ENCODE results near the gene LRRIQ3. TPM values are rescaled to one million over a fixed set of nuclear protein-coding genes. Genes with fewer than 3 reads are reported as not detected.

Gene LRRIQ3
- total RNA-seq, 2 experiments from 2014 or later = 1.4 to 1.6 TPM

DNA sequence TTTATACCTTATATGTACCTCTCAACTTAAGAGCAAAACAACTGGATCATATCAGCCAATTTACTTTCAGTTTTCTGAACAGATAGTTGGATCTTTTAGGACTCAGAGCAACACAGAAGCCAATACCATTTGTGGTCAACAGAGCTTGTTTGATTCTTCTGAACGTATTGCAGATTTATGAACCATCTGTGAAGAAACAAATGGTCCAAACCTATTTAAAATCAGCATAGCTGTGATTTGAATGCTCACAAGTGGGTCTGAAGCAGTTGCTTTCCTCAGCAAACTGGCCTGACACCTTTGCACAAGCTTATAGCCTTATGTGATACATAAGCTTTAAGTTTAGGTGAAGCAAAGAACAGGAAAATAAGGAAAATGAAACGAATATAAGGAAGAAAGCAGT, 147.6 kb downstream of the LRRIQ3 start:
- H3K4me3 Mint-ChIP-seq = no peak overlapping the region
- no peaks in the 10 kb centered on the region for H3K36me3 Mint-ChIP-seq
- ATAC-seq (no peak), DNase-seq (no peak)
- no peak overlapping the region for H3K27ac Mint-ChIP-seq
- H3K4me1 Mint-ChIP-seq = no peaks in the 10 kb centered on the region
- H3K9me3 Mint-ChIP-seq (ENCODE audit: low read depth) = no peaks in the 10 kb centered on the region
- CTCF ChIA-PET = no interaction called here
- no peaks in the 10 kb centered on the region for H3K27me3 Mint-ChIP-seq

DNA sequence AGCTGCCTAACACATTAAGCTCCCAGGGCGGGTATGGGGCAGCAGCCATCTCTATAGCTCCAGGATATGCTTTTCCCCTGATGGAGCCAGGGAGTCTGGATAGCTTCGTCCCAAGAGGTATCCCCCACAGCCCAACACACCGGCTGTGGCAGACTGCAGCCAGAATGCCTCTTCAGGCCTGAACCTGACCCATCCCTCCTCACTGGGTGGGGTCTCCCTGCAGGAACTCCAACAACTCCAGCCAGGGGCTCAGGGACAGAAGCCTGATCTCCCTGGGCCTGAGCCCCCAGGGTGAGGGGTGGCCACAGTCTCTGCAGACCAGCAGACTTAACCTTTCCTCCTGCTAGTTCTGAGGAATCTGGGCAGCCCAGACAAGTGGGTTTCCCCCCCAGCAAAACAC, 159.9 kb downstream of the LRRIQ3 start:
- ATAC-seq (no peak), DNase-seq (no peak)
- CTCF ChIA-PET = no interaction called here
- no peaks in the 10 kb centered on the region for H3K36me3 Mint-ChIP-seq
- peaks cover 17% of the 10 kb centered on the region for H3K9me3 Mint-ChIP-seq (ENCODE audit: low read depth)
- no peaks in the 10 kb centered on the region for H3K4me1 Mint-ChIP-seq
- H3K27ac Mint-ChIP-seq = no peak overlapping the region
- no peak overlapping the region for H3K4me3 Mint-ChIP-seq
- no peaks in the 10 kb centered on the region for H3K27me3 Mint-ChIP-seq

DNA sequence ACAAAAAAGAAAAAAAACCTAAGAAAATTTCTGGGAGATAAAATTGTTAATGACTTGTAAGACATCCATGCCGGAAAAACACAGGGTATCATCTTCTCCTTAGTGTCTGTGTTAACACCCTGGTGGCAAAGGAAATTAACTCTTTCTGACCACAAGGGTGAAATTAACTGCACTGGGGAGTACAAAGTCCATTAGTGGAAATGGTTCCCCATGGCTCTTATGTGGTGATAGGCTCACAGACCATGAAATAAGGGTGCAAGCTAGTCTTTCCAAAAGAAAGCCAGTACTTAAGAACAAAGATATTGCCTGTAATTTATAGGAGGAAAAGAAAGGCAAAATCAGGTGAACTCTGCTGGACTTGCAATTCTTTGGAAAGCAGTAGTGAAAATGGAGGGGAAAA, 185.4 kb downstream of the LRRIQ3 start:
- Mint-ChIP-seq H3K4me1 (peaks cover 2% of the 10 kb centered on the region), H3K36me3 (no peaks in the 10 kb centered on the region), H3K9me3 (ENCODE audit: low read depth) (no peaks in the 10 kb centered on the region), H3K4me3 (no peak overlapping the region), H3K27ac (no peak overlapping the region), H3K27me3 (no peaks in the 10 kb centered on the region)
- ATAC-seq (no peak), DNase-seq (no peak)
- CTCF ChIA-PET = no interaction called here

- H3K4me1 Mint-ChIP-seq = peaks cover 2% of the 10 kb centered on the region
- no peaks in the 10 kb centered on the region for H3K9me3 Mint-ChIP-seq (ENCODE audit: low read depth)
- ATAC-seq (no peak), DNase-seq (no peak)
- no peak overlapping the region for H3K27ac Mint-ChIP-seq
- H3K27me3 Mint-ChIP-seq = no peaks in the 10 kb centered on the region
- H3K4me3 Mint-ChIP-seq = no peak overlapping the region
- CTCF ChIA-PET = no interaction called here
- H3K36me3 Mint-ChIP-seq = no peaks in the 10 kb centered on the region
Measured at GRCh38 chr1:74011736-74012135, 186.2 kb downstream of the LRRIQ3 start.

DNA sequence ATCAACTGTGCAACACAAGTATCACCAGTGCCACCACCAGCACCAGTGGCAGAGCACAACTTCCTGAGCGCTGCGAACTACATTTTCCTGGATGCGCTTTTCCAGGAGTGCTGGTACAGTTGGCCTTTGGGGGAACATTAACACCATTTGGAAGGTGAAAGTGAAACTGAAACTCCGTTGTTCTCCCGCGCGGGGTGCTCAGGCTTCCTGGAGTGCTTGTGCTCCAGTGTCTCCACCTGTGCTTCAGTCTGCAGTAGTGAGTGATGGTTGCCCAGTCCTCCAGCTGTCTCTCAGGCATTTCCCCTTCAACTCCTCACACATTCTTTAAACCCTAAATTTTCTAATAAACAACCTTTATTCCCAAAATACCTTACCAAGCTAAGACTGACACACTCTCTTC, 187.8 kb downstream of the LRRIQ3 start:
- ATAC-seq = peak; percentile 66
- peak; percentile 45 for DNase-seq
- no peaks in the 10 kb centered on the region for H3K27me3 Mint-ChIP-seq
- peak overlapping the region; percentile 62 for H3K27ac Mint-ChIP-seq
- H3K4me3 Mint-ChIP-seq = peak overlapping the region; percentile 52
- H3K4me1 Mint-ChIP-seq = peaks cover 2% of the 10 kb centered on the region
- H3K9me3 Mint-ChIP-seq (ENCODE audit: low read depth) = no peaks in the 10 kb centered on the region
- CTCF ChIA-PET = no interaction called here
- no peaks in the 10 kb centered on the region for H3K36me3 Mint-ChIP-seq

- H3K27me3 Mint-ChIP-seq = no peaks in the 10 kb centered on the region
- DNase-seq = no peak
- peaks cover 2% of the 10 kb centered on the region for H3K4me1 Mint-ChIP-seq
- no peaks in the 10 kb centered on the region for H3K9me3 Mint-ChIP-seq (ENCODE audit: low read depth)
- CTCF ChIA-PET = no interaction called here
- ATAC-seq = no peak
- no peak overlapping the region for H3K4me3 Mint-ChIP-seq
- no peak overlapping the region for H3K27ac Mint-ChIP-seq
- H3K36me3 Mint-ChIP-seq = no peaks in the 10 kb centered on the region
Measured at GRCh38 chr1:74005533-74005932, 192.4 kb downstream of the LRRIQ3 start.

- ATAC-seq = no peak
- H3K4me1 Mint-ChIP-seq = no peaks in the 10 kb centered on the region
- H3K27me3 Mint-ChIP-seq = no peaks in the 10 kb centered on the region
- CTCF ChIA-PET = no interaction called here
- DNase-seq = no peak
- H3K4me3 Mint-ChIP-seq = no peak overlapping the region
- no peaks in the 10 kb centered on the region for H3K36me3 Mint-ChIP-seq
- H3K27ac Mint-ChIP-seq = no peak overlapping the region
- H3K9me3 Mint-ChIP-seq (ENCODE audit: low read depth) = no peaks in the 10 kb centered on the region
Measured at GRCh38 chr1:74003806-74004205, 194.2 kb downstream of the LRRIQ3 start.

- no peaks in the 10 kb centered on the region for H3K27me3 Mint-ChIP-seq
- no peak overlapping the region for H3K4me3 Mint-ChIP-seq
- H3K27ac Mint-ChIP-seq = no peak overlapping the region
- no peaks in the 10 kb centered on the region for H3K9me3 Mint-ChIP-seq (ENCODE audit: low read depth)
- H3K4me1 Mint-ChIP-seq = no peaks in the 10 kb centered on the region
- no peak for ATAC-seq
- no peaks in the 10 kb centered on the region for H3K36me3 Mint-ChIP-seq
- CTCF ChIA-PET = no interaction called here
- no peak for DNase-seq
Measured at GRCh38 chr1:73998348-73998959, 199.5 kb downstream of the LRRIQ3 start.

DNA sequence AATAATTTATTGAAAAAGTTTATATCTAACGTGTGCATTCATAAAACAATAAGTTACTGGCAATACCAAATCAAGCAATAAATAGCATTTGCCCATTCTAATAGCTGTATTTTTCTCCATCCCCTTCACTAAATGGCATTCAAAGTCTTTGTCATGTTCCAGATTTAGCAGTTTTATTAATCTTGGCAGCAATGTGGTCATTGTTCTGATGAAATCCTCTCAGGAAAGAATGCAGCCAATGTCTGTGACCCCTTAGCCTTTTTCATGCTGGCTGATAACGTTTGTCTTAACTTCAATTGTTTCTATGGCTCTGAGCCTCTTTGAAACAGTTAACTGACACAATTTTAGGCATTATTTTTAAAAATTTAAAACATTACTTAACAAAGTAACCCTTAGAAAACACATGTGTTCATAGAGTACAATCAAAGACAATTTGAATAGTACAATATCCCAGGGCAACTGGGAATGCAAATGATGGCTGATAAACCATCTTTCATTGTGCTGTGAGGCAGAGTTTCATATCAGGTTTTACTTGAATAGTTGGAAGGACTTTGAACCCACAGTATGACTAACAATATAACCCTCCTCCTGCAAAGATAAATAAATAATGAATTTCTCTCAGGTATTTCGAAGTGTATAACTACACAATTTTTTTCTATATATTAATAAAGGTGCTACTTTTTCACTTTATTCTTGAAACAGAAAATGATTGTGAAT, 217.5 kb downstream of the LRRIQ3 start:
- Mint-ChIP-seq H3K9me3 (ENCODE audit: low read depth) (no peaks in the 10 kb centered on the region), H3K4me1 (no peaks in the 10 kb centered on the region), H3K27me3 (no peaks in the 10 kb centered on the region), H3K4me3 (no peak overlapping the region), H3K36me3 (no peaks in the 10 kb centered on the region), H3K27ac (no peak overlapping the region)
- no peak for ATAC-seq
- CTCF ChIA-PET = no interaction called here
- no peak for DNase-seq

- no peaks in the 10 kb centered on the region for H3K27me3 Mint-ChIP-seq
- ATAC-seq (no peak), DNase-seq (no peak)
- CTCF ChIA-PET = no interaction called here
- H3K9me3 Mint-ChIP-seq (ENCODE audit: low read depth) = no peaks in the 10 kb centered on the region
- no peak overlapping the region for H3K27ac Mint-ChIP-seq
- no peaks in the 10 kb centered on the region for H3K36me3 Mint-ChIP-seq
- H3K4me1 Mint-ChIP-seq = no peaks in the 10 kb centered on the region
- no peak overlapping the region for H3K4me3 Mint-ChIP-seq
Measured at GRCh38 chr1:73979684-73980083, 218.3 kb downstream of the LRRIQ3 start.

DNA sequence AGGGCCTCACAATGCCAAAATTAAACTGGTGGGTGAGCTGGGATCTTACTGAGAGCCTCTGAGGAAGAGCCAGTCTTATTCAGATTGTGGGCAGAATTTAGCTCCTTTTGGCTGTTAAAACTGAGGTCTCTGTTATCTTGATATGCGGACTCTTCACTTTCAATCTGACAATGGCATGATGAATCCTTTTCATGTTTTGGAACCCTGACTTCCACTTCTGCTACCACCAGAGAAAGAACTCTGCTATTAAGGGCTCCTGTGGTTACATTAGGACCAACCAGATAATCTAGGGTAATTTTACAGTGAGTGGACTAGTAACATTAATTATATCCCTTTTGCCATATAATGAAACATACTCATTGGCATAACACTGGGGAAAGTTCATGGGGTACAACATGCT, 219.0 kb downstream of the LRRIQ3 start:
- Mint-ChIP-seq H3K36me3 (no peaks in the 10 kb centered on the region), H3K4me1 (no peaks in the 10 kb centered on the region), H3K27me3 (no peaks in the 10 kb centered on the region), H3K4me3 (no peak overlapping the region), H3K27ac (no peak overlapping the region), H3K9me3 (ENCODE audit: low read depth) (no peaks in the 10 kb centered on the region)
- CTCF ChIA-PET = no interaction called here
- ATAC-seq (no peak), DNase-seq (no peak)

Other genes starting within 250 kb of the LRRIQ3 start
- 10 to 100 TPM in 1 of 2 experiments, 1 to 10 TPM in 1; 8.5 to 10.0 TPM for gene FPGT, start 66 bp upstream of the LRRIQ3 start, total RNA-seq
- not detected for gene TNNI3K, start 37.2 kb upstream of the LRRIQ3 start, total RNA-seq